GOT3 (cell line): Measurements from ENCODE around the gene ITPA.
"Not testable (repeated sequence)": the region's sequence is repeated elsewhere in the genome, so short reads cannot be mapped to it uniquely, and the experiment has no call there.

Experiments used
- DNase-seq: peaks from one replicate; lab custom pipeline; 2025; ENCODE audit warnings: mixed read lengths; lab: John Stamatoyannopoulos, UW

Gene ITPA

DNA sequence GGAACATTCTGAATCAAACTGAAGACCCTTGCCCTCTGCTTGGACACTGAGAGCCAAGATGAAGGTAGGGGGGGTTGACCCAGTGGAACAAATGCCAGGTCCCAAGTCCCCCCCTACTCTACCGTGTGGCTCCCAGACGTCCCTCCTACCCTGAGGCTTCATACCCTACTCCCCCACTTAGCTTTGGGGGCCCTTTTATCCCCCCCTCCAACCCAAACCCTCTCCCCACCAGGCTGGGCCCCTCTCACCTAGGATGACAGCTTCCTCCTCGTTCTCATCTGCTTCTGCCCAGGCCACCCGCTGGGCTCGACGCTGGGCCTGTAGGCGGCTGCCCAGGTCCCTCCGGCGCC lies 6.4 kb upstream of the ITPA start:
- DNase-seq: no peak

- DNase-seq: no peak
Measured at GRCh38 chr20:3203315-3204123, 5.8 kb upstream of the ITPA start.

DNA sequence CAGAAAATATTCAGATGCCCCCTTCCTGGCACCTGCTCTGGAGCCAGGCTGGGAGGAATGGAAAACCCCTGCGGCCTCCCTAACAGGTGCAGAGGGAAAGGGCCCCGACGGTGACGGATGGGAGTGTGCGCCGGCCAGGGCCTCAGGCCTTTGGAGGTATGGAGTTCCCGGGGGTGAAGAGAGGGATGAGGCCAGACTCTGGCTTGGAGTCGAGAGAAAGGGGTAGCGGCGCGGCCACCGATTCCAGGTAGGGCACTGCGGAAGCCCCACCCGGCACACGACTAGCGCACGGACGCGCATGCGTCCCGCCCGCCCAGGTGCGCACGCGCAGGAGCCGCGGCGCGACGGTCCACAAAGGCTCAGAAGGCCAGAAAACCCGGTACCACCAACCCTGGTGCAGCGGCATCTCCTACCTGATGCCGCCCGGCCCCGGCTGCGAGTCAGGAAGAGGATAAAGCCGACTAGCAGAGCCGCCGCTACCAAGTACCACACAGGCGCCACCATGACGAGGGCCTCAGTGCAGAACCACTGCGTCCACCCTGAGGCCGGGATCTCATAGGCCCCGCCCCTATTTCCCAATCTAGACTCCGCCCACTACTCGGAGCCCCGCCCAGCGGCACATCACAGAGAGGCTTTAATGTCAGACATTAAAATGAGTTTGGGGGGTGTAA lies 5.0 kb upstream of the ITPA start, which contains the start of gene DDRGK1:
DDRGK1 (minus strand) TSS at position 559 of the 671 bp plus-strand sequence; CDS start at position 504, 55 bp downstream.
- DNase-seq: peak; percentile 76

- DNase-seq: no peak
Measured at GRCh38 chr20:3208786-3209256, 477 bp upstream of the ITPA start.

- DNase-seq: no peak
Measured at GRCh38 chr20:3209946-3210317, 634 bp downstream of the ITPA start.

GRCh38 chr20:3210346-3210745 lies 1.0 kb downstream of the ITPA start:
- no peak for DNase-seq

GRCh38 chr20:3213226-3213625 lies 3.9 kb downstream of the ITPA start:
- DNase-seq: no peak

DNA sequence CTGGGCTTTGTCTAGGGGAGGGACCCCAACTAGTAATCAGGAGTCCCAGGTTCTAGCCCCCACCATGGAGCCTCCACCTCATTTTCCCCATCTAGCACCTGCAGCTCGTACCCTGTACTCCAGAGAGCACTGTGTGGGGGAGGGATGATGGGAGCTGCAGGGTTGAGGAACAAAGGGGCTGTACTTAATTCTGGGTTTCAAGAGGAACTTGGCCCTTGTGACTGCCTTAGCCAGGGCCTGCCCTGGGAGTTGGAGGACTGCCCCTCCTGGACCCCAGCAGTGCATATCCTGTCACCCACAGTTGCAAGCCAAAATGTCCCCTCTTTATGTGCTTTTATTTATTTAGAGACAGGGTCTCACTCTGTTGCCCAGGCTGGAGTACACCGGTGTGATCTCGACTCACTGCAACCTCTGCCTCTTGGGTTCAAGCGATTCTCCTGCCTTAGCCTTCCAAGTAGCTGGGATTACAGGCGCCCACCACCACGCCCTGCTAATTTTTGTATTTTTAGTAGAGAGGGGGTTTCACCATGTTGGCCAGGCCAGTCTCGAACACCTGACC lies 6.1 kb downstream of the ITPA start:
- DNase-seq: not testable (repeated sequence)

DNA sequence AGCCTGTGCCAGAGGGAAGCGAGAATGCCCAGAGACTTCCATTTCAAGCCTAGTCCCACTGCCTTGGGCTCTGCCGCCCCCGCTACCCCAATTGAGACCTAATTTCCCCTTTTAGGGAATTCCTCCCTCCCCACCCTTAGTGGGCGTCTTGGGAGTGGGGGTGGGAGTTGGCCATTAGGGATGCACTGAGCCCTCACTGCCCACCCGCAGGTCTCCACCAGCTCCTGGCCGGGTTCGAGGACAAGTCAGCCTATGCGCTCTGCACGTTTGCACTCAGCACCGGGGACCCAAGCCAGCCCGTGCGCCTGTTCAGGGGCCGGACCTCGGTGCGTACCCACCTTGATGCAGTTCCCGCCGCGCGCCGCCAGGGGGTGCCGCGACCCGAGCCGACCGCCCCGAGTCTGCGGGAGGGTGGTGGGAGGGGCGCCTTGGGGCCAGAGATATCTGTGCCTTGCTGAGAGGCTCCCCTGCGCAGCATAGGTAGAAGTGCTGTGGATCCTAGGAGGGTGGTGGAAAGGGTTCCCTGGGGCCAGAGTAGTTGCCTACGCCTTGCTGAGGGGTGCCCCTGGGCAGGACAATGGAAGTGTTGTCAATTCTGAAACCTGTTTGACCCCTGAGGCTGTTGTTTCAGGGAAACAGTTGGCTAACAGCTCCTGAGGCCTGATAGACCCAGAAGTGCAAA lies 9.2 kb downstream of the ITPA start:
- DNase-seq: no peak

GRCh38 chr20:3221398-3222226 lies 12.3 kb downstream of the ITPA start:
- DNase-seq: no peak

GRCh38 chr20:3222635-3223600 lies 13.6 kb downstream of the ITPA start:
- DNase-seq: no peak

- no peak for DNase-seq
Measured at GRCh38 chr20:3223651-3223993, 14.3 kb downstream of the ITPA start.

DNA sequence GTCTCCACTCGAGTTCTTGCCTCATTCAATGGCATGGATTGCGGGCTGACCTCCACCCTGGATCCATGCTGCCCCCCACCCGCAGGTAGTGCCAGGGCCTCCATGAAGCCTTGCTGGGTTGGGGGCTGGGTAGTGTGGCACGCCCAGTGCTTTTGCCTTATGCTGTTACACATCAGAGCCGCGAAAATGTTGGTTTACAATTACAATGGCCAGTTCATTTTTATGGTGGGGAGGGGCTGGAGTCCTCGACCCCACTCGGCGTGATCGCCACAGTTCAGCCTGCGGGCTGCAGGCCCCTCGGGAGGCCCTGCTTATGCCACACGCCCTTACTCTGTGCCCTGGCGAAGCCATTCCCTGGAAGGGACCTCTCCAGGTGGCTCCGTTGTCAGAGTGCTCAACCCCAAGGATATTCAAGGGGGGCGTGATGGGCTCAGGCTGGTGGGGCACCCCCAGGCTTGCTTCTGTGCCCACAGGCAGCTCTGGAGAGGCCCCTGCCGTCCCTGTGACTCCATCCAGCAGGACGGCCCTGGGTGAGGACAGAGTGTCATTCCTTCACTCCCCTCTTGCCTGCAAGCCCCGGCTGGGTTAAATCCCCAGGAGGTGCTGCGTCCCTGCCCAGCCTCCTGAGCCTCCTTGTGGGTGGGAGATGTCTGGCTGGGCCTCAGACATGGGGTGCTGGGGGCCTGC lies 14.8 kb downstream of the ITPA start:
- DNase-seq: no peak

GRCh38 chr20:3224681-3225421 lies 15.6 kb downstream of the ITPA start:
- DNase-seq: no peak

- DNase-seq: no peak
Measured at GRCh38 chr20:3226093-3226492, 16.8 kb downstream of the ITPA start.

DNA sequence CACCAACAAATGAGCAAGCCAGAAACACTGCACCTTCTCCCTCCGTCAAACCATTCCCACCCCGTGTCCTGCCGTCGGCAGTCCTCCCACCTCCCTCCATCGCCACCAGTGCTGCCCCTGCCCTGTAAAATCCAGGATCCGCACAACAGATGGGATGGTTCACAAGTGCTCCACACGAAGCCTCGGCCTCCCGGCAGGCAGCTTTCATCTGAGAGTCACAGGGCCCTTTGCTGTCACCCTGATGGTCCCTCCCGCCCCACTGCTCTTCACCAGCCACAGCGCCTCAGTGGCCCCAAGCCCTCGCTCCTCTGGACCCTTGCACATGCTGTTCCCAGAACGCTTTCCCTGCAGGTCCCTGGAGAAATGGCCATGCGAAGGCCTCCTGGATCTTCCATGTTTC lies 17.6 kb downstream of the ITPA start:
- no peak for DNase-seq

DNA sequence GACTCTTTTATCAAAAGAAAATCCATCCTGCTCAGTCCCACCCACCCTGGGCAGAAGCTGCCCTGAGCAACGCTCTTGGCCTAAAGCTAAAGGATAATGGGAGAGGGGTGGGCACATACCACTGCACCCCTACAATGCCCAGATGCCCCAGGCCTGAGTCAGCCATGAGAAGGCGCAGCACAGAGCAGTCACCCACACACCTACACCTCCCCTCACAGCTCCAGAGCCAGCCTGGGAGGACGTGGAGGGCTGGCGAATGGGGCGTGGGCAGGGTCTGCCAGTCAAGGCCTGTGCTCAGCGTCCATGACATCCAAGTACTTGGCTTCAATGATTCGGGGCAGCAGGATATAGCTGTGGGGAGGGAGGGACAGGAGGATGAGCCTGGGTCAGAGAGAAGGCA lies 18.2 kb downstream of the ITPA start:
- no peak for DNase-seq

DNA sequence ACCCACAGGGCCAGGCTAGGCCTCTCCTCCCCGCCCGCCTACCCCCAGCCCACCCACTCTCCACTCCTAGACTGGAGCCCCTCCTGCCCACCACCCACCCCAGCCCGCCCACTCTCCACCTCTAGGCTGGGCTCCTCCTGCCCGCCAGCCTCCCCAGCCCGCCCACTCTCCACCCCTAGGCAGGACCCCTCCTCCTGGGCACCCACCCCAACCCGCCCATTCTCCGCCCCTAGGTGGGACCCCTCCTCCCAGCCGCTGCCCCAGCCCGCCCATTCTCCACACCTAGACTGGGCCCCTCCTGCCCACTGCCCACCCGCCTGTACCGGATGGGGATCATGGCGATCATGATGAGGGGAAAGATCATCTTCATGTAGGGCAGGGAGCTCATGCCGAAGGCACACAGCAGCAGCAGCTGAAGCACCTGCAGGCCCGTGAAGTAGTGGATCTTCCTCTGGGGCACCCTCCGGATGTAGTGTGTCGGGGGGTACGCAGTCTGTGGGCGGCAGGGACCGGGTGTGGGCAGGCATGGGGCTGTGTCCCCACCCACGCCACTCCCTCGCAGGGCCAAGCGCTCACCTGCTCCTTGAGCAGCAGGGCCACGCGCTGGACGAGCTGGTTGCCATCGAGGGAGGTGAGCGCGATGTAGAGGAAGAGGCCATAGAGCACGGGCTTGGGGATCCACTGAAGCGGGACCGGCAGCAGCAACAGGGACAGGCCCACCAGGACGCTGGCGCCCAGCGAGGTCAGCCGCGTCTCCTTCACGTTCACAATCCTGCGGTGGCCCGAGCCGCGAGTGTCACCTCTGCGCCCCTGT lies 18.8 kb downstream of the ITPA start:
- no peak for DNase-seq

- no peak for DNase-seq
Measured at GRCh38 chr20:3228750-3229032, 19.4 kb downstream of the ITPA start.
